Heart left ventricle (tissue), 16 donors: Measurements from ENCODE around the gene SPECC1. TPM values are rescaled to one million over a fixed set of nuclear protein-coding genes. Genes with fewer than 3 reads are reported as not detected.

Experiments used
- ATAC-seq, 4 donors: fragments of 200-7000 bp; cut with Tn5 transposase; one replicate each; pipeline ENCODE4 v1.9.1; 2020 to 2022; ENCODE audit warnings: moderate library complexity in 4 of 4, mild to moderate bottlenecking in 3 of 4, moderate number of reproducible peaks in 1 of 4
- DNase-seq, 5 donors: peaks; one replicate each; pipeline ENCODE4 v3.0.0-alpha.2; 2020
- H3K27ac ChIP-seq, 12 donors: fragments of 200-600 bp; sonication (generic) in 4 of 12; one replicate each; pipeline versions ENCODE4 v1.5.0 to v1.8.0; 2016 to 2022; ENCODE audit warnings: mild to moderate bottlenecking in 2 of 12
- H3K27me3 ChIP-seq, 9 donors: fragments of 200-600 bp; sonication (generic) in 2 of 9; one replicate each; pipeline versions ENCODE4 v1.5.1 to v1.8.0; 2016 to 2022; ENCODE audit warnings: mild to moderate bottlenecking in 3 of 9
- H3K36me3 ChIP-seq, 9 donors: fragments of 200-600 bp; sonication (generic) in 2 of 9; one replicate each; pipeline versions ENCODE4 v1.5.0 to v1.8.0; 2018 to 2022; ENCODE audit warnings: mild to moderate bottlenecking in 2 of 9
- H3K4me1 ChIP-seq, 12 donors: fragments of 200-600 bp; sonication (generic) in 4 of 12; one replicate each; pipeline versions ENCODE4 v1.5.0 to v1.8.0; 2016 to 2022; ENCODE audit warnings: mild to moderate bottlenecking in 3 of 12
- H3K4me3 ChIP-seq, 12 donors: fragments of 200-600 bp; sonication (generic) in 4 of 12; one replicate each; pipeline versions ENCODE4 v1.5.0 to v1.8.0; 2017 to 2022; ENCODE audit warnings: mild to moderate bottlenecking in 9 of 12, moderate library complexity in 4 of 12
- H3K9me3 ChIP-seq, 12 donors: fragments of 200-600 bp; sonication (generic) in 4 of 12; one replicate each; pipeline versions ENCODE4 v1.5.0 to v1.8.0; 2016 to 2022; ENCODE audit warnings: mild to moderate bottlenecking in 1 of 12
- CTCF ChIP-seq, 12 donors: fragments of 200-600 bp; sonication (generic) in 4 of 12; IDR thresholded peaks; one replicate each; pipeline versions ENCODE4 v1.5.0 to v1.8.0; 2018 to 2022; ENCODE audit warnings: antibody characterized with exemption in 12 of 12, mild to moderate bottlenecking in 5 of 12
- POLR2A ChIP-seq, 2 donors: fragments of 450-650 bp; IDR thresholded peaks; one replicate each; pipeline ENCODE4 v1.6.1; 2017; ENCODE audit warnings: antibody characterized with exemption in 2 of 2, mild to moderate bottlenecking in 2 of 2, moderate library complexity in 2 of 2
- WGBS, 4 donors: extraction: QIAGEN DNeasy Blood & Tissue Kit in 2 of 4; methylation state at CpG; one replicate each; pipeline versions ENCODE4 v1.1.5 to v1.1.7; 2013 to 2018; 5-methylcytosine and 5-hydroxymethylcytosine counted together
- intact Hi-C, 10 donors: fragments of 100-400 bp; cut with DNase I; formaldehyde crosslinking; loops; one replicate each; pipeline versions ENCODE4 v1.11.1 to v1.14.2; 2022
- polyA plus RNA-seq, 2 donors: library from polyadenylated mRNA; stranded (reverse); fragments of 200-250 nt; gene quantifications; one replicate each; pipeline ENCODE4 v1.2.3, GENCODE V29; 2013
- total RNA-seq, 9 donors: library from RNA; depleted of rRNA in 2 of 9; stranded (reverse); fragments of >200 nt in 2 of 9; fragmentation: NEBNext Ultra II Directional in 3 of 9; extraction: Animal tissue kit (Norgen Biotek cat#: 25700) in 3 of 9; gene quantifications; one replicate each; pipeline versions ENCODE4 v1.1.0 to v1.2.4, GENCODE V29; 2016 to 2023
- donor health status: ischemic (EF 13 %, LVEDD 7.1; RV severe dilation, severe dysfunction).
- donor health status: healthy with polysubstance abuse.
- donor health status: DM: no; HTN: yes; CAD: no.
- donor health status: DM: no; HTN: no; CAD: no.
- donor health status: ischemic (EF 25% LVEDD 6.9; RV normal size, moderate dysfunction).
- donor health status: ischemic (EF 25% LVEDD 5.7; RV mildly dilated, moderate dysfunction).
- donor health status: healthy.
- donor health status: DM: yes; HTN: yes; CAD: no.
- donor health status: ischemic (EF 35%, LVEDD 5.7; RV mildly dilated, moderate dysfunction).
- donor health status: nonischemic (EF 11% LVEDD 7.7; RV severe dilation, severe dysfunction).
- donor health status: DM: yes; HTN: yes; CAD: no.
- donor health status: PGD.
- donor health status: ischemic (EF 29% LVEDD 5.4; RV normal size, mild dysfunction).
- donor health status: nonischemic (EF 23%, LVEDD 6.1; RV moderate dilation, normal function).

Gene SPECC1
- total and polyA plus RNA-seq, 11 donors: 3.8 to 18.4 (median 10.6) TPM

DNA sequence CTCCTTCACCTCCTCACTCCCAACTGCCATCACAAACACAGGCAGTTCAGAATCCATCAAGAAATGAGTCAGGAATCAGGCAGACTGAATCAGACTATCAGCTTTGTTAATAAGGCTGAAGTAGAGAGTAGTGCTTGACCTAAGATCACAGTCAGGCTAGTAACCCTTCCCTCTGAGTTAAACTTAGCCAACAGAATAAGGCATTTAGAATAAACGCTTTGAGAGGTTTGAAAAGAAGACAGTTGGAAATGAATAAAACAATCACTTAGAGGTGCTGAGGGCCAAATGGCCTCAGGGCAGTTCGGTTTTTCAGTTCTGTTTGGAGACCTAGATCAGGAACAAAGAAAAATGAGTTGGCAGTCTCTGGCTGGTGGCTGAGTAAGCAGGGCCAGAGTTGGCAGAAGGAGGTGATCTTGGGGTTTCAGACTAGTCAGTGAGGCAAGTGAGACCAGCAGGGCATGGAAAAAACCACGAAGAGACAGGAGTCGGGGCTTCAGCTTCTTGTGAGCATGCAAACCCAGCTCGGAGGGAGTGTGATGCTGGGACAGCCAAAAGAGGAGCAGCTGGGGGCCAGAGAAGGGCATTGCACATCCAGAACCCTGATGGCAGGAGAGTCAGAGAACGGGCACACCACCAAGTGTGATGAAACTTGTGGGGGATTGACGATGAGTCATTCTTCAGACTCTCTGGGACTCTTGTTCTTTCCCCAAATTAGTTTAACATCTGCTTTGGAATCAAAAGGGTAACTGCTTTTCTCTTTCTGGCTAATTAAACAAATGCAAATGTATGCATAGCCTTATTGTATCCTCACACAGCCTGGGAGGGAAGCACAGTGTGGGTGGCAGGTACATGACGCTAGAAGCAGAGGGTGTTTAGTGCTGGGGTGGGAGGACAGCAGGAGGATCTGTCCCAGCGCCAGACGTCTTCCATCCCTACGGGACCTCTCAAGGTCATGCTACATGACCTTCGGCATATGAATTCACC, 54.8 kb downstream of the SPECC1 start:
- Histone ChIP-seq H3K27ac (peak overlapping the region; percentile 51 to 79 (median 70)), H3K4me3 (peak overlapping the region in 1 of 12 donors; percentile 3), H3K4me1 (peaks cover 0 to 51% (median 17%) of the 10 kb centered on the region in 12 donors), H3K36me3 (no peaks in the 10 kb centered on the region), H3K27me3 (no peaks in the 10 kb centered on the region), H3K9me3 (no peaks in the 10 kb centered on the region)
- WGBS, 4 donors: 48 to 68% (median 62%) methylated on average over 12 of the region's 12 CpGs
- TF ChIP-seq CTCF (IDR thresholded peaks at IDR 0.05) (no peak), POLR2A (IDR thresholded peaks at IDR 0.05) (no peak)
- DNase-seq (peak; percentile 65 to 85 (median 74)), ATAC-seq (peak; percentile 80 to 89 (median 86))
- intact Hi-C loops: loop anchor here in 4 of 10 donors (5.0 to 10.0 kb wide), 3 partner anchors 33 to 52 kb away; no protein-coding TSS in a partner anchor

DNA sequence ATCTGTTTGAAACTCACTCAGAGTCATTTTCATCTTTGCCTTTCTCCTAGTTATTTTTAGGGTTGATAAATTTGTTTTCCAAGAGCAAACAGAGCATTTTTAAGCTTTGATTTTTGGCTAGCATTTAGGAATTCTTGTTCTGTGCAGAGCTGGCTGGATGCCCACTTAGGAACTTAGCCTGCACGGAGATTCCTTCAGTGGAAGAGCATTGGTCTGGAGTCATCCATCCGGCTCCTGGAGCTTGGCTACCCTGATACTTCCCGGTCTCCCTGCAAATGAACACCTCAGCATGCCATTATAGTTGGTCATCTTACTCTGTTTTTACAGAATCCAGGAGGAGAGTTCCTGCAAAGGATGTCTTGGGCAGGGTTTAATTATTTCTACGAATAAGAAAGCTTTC, 57.1 kb downstream of the SPECC1 start:
- intact Hi-C loops: loop anchor here in 1 of 10 donors (10.0 kb wide), 1 partner anchor 51 kb away; no protein-coding TSS in a partner anchor
- no peaks in the 10 kb centered on the region for H3K27me3 ChIP-seq
- peak overlapping the region in 9 of 12 donors; percentile 38 to 79 (median 64) for H3K27ac ChIP-seq
- ATAC-seq (peak in 3 of 4 donors; percentile 35 to 55 (median 43)), DNase-seq (peak in 4 of 5 donors; percentile 59 to 75 (median 64))
- H3K36me3 ChIP-seq: no peaks in the 10 kb centered on the region
- TF ChIP-seq CTCF (IDR thresholded peaks at IDR 0.05): no peak
- TF ChIP-seq POLR2A (IDR thresholded peaks at IDR 0.05): no peak
- H3K9me3 ChIP-seq: no peaks in the 10 kb centered on the region
- peaks cover 0 to 48% (median 17%) of the 10 kb centered on the region in 12 donors for H3K4me1 ChIP-seq
- 36 to 57% (median 42%) methylated on average over 4 of the region's 4 CpGs for WGBS, 4 donors
- H3K4me3 ChIP-seq: no peak overlapping the region

- intact Hi-C loops: loop anchor here in 1 of 10 donors (10.0 kb wide), 1 partner anchor 53 kb away; no protein-coding TSS in a partner anchor
- no peaks in the 10 kb centered on the region for H3K27me3 ChIP-seq
- WGBS, 4 donors: 90 to 97% (median 94%) methylated on average over 4 of the region's 4 CpGs
- H3K4me3 ChIP-seq: no peak overlapping the region
- DNase-seq (no peak), ATAC-seq (no peak)
- no peaks in the 10 kb centered on the region for H3K9me3 ChIP-seq
- peaks cover 0 to 59% (median 22%) of the 10 kb centered on the region in 12 donors for H3K4me1 ChIP-seq
- H3K27ac ChIP-seq: no peak overlapping the region
- no peak for TF ChIP-seq CTCF (IDR thresholded peaks at IDR 0.05)
- no peak for TF ChIP-seq POLR2A (IDR thresholded peaks at IDR 0.05)
- no peaks in the 10 kb centered on the region for H3K36me3 ChIP-seq
These were observed 58.6 kb downstream of the SPECC1 start for GRCh38 chr17:20067711-20068110.

GRCh38 chr17:20068445-20068844, 59.3 kb downstream of the SPECC1 start:
- intact Hi-C loops: loop anchor here in 1 of 10 donors (10.0 kb wide), 1 partner anchor 54 kb away; no protein-coding TSS in a partner anchor
- no peaks in the 10 kb centered on the region for H3K36me3 ChIP-seq
- H3K4me3 ChIP-seq: no peak overlapping the region
- peaks cover 0 to 58% (median 26%) of the 10 kb centered on the region in 12 donors for H3K4me1 ChIP-seq
- H3K9me3 ChIP-seq: no peaks in the 10 kb centered on the region
- no peak for DNase-seq
- no peak for ATAC-seq
- no peak for TF ChIP-seq POLR2A (IDR thresholded peaks at IDR 0.05)
- no peak overlapping the region for H3K27ac ChIP-seq
- H3K27me3 ChIP-seq: no peaks in the 10 kb centered on the region
- WGBS, 4 donors: 86 to 92% (median 90%) methylated on average over 3 of the region's 3 CpGs
